ENCODE results near the gene PKDREJ.

DNA sequence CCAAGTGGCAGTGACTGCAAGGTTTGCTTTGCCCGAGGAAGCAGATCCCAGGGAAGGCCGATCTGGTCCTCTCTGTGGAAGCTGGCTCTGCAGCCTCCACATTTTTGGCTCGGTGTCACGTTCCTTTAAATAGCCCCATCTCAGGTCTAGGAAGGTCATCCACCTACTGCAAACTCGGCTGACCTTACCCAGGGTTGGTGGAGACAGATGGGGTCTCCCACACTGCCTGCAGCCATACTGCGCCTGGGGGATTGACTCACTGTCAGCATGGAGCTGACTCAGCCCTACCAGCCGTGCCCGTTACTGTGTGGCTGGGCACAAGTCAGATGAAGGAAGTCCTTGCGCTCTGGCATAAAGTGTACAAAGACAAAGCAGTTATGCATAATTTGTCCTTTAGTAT, 29.9 kb downstream of the PKDREJ start:
- no peak for TF ChIP-seq CTCF (IDR thresholded peaks at IDR 0.05; ENCODE audit: low read length)
- no peak for TF ChIP-seq EZH2 (optimal IDR thresholded peaks at IDR 0.05; ENCODE audit: low read depth, low read length)

All from MM.1S (cell line).